Activated T-helper 1 cell treated with anti-CD3 and anti-CD28 coated beads, Interleukin-2, amount 50 U/mL, for 16 hours (primary cell): Measurements from ENCODE around the gene ZNHIT1.

Experiments used
- DNase-seq, 2 donors: peaks; one replicate each; pipeline ENCODE4 v3.0.0-alpha.2; 2020; ENCODE audit warnings: low read depth in 1 of 2, low spot score in 1 of 2

The ZNHIT1 gene

GRCh38 chr7:101216860-101217387, 1.0 kb upstream of the ZNHIT1 start:
- DNase-seq, result no peak

- DNase-seq, result no peak
Measured at GRCh38 chr7:101218236-101219125, 516 bp downstream of the ZNHIT1 start.

- DNase-seq, result no peak
Measured at GRCh38 chr7:101220295-101220694, 2.3 kb downstream of the ZNHIT1 start.

- DNase-seq, result no peak
Measured at GRCh38 chr7:101222275-101222830, 4.4 kb downstream of the ZNHIT1 start.

GRCh38 chr7:101223528-101223927, 5.6 kb downstream of the ZNHIT1 start:
- DNase-seq, result no peak

- no peak for DNase-seq
Measured at GRCh38 chr7:101225650-101226049, 7.7 kb downstream of the ZNHIT1 start.

- DNase-seq, result no peak
Measured at GRCh38 chr7:101226721-101227120, 8.8 kb downstream of the ZNHIT1 start.

GRCh38 chr7:101231644-101232043, 13.7 kb downstream of the ZNHIT1 start:
- DNase-seq, result no peak

- no peak for DNase-seq
Measured at GRCh38 chr7:101232141-101232850, 14.3 kb downstream of the ZNHIT1 start.

- no peak for DNase-seq
Measured at GRCh38 chr7:101233907-101234547, 16.1 kb downstream of the ZNHIT1 start.

GRCh38 chr7:101234636-101235035, 16.7 kb downstream of the ZNHIT1 start:
- no peak for DNase-seq

GRCh38 chr7:101235050-101235449, 17.1 kb downstream of the ZNHIT1 start:
- DNase-seq, result no peak

GRCh38 chr7:101235522-101235921, 17.6 kb downstream of the ZNHIT1 start:
- no peak for DNase-seq

- no peak for DNase-seq
Measured at GRCh38 chr7:101236292-101236835, 18.4 kb downstream of the ZNHIT1 start.

- DNase-seq, result no peak
Measured at GRCh38 chr7:101237206-101238067, 19.5 kb downstream of the ZNHIT1 start, which contains the start of gene CLDN15. CLDN15 (minus strand) TSS chr7:101237802; CDS start chr7:101237581, 221 bp downstream.

- no peak for DNase-seq
Measured at GRCh38 chr7:101238226-101239182, 20.5 kb downstream of the ZNHIT1 start.

GRCh38 chr7:101239191-101239950, 21.4 kb downstream of the ZNHIT1 start:
- no peak for DNase-seq

- DNase-seq, result no peak
Measured at GRCh38 chr7:101239951-101240220, 21.9 kb downstream of the ZNHIT1 start.
